ENCODE results near the gene TBC1D10A. TPM values are rescaled to one million over a fixed set of nuclear protein-coding genes. Genes with fewer than 3 reads are reported as not detected.

Gene TBC1D10A
- polyA plus RNA-seq, 2 donors = 30.4 to 35.3 TPM

DNA sequence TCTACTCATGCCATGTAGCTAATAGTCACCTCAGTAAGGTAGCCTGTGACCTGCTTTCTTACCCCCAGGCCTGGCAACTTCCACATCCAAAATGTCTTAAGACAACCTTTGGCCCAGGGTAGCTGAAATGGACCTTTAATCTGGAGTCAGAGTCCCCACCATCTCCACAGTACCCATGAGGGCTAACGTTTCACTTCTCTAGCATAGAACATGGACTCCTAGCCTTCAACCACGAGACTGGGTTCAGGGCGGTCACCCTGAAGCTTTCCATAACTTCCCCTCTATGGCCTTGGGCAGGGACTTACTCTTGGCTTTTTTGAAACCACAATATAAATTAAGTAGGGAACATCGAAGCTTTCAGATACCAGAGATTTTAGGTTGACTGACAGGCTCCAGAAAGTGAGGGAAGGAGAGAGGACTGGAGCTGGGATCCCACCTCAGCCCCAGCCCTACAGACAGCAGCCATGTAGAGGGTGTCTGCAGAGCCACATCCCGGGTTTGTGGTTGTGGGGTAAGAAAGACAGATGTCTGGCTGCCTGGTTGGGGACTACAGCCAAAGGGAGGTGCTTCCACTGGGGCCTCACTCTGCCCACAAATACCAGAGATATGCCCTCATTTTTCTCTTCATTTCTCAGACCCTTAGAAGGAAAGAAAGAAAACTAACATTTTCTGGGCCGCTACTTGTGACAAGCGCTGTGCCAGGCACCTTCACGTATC is 2.6 kb downstream of the TBC1D10A start:
- Histone ChIP-seq H3K27me3 (ENCODE audit: control insufficient read depth in 1 of 2, insufficient read depth in 2 of 2, low read length in 2 of 2) (no peaks in the 10 kb centered on the region), H3K36me3 (ENCODE audit: control insufficient read depth in 2 of 2, insufficient read depth in 2 of 2, low read length in 1 of 2) (peaks cover 0 to 12% of the 10 kb centered on the region in 2 donors), H3K4me1 (ENCODE audit: control insufficient read depth in 2 of 2, insufficient read depth in 2 of 2, low read length in 1 of 2) (peaks cover 9 to 31% of the 10 kb centered on the region in 2 donors), H3K4me3 (ENCODE audit: low read depth in 1 of 2, low read length in 2 of 2) (peak overlapping the region in 1 of 2 donors; percentile 56), H3K27ac (ENCODE audit: low read depth in 2 of 2, low read length in 1 of 2) (peak overlapping the region in 1 of 2 donors; percentile 68), H3K9me3 (ENCODE audit: control insufficient read depth in 2 of 2, insufficient read depth in 1 of 2, low read depth in 1 of 2, low read length in 1 of 2) (no peaks in the 10 kb centered on the region)
- 40 to 48% methylated on average over 8 of the region's 8 CpGs for WGBS, 2 donors

DNA sequence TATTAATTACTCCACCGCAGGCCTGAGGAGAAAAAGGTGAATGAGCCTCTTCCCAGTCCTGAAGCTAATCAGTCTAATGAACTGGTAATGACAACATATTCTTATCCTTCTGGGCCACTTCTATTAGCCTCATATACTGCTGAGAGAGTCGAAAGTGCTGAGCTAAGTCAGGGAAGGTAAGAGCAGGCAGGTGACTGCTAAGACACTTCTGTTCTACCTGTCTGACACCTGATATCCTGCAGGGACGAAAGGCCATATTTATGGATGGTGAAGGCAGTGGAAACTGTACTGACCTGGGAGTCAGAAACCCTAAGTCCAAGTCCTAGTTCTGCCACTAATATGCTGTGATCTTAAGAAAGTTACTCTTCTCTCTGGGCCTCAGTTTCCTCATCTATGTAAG is 3.5 kb downstream of the TBC1D10A start:
- H3K4me3 ChIP-seq (ENCODE audit: low read depth in 1 of 2, low read length in 2 of 2) = no peak overlapping the region
- WGBS, 2 donors = 91 to 97% methylated on average over 3 of the region's 3 CpGs
- no peaks in the 10 kb centered on the region for H3K9me3 ChIP-seq (ENCODE audit: control insufficient read depth in 2 of 2, insufficient read depth in 1 of 2, low read depth in 1 of 2, low read length in 1 of 2)
- H3K36me3 ChIP-seq (ENCODE audit: control insufficient read depth in 2 of 2, insufficient read depth in 2 of 2, low read length in 1 of 2) = peaks cover 0 to 13% of the 10 kb centered on the region in 2 donors
- H3K27ac ChIP-seq (ENCODE audit: low read depth in 2 of 2, low read length in 1 of 2) = peak overlapping the region in 1 of 2 donors; percentile 36
- no peaks in the 10 kb centered on the region for H3K27me3 ChIP-seq (ENCODE audit: control insufficient read depth in 1 of 2, insufficient read depth in 2 of 2, low read length in 2 of 2)
- H3K4me1 ChIP-seq (ENCODE audit: control insufficient read depth in 2 of 2, insufficient read depth in 2 of 2, low read length in 1 of 2) = peaks cover 9 to 38% of the 10 kb centered on the region in 2 donors

DNA sequence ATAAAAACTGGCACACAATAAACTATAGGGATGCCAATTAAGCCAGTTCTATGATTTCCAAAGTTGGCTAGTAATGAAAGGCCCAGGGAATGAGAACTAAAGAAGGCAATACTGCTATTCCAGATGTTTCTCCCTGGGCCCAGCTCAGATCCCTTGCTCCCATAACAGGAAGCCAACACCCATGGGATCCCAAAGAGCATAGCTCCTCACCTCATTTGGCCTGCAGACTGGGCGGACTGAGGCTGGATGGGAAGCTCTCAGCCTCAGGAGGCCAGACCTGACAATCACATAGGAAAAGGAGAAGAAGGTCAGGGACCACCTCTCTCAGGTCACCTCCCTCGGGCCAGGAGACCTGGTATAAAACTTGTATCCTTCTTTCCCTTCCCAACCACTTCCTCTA is 5.3 kb downstream of the TBC1D10A start:
- 78 to 92% methylated on average over 2 of the region's 2 CpGs for whole genome bisulfite sequencing, 2 donors
- Histone ChIP-seq H3K4me1 (ENCODE audit: control insufficient read depth in 2 of 2, insufficient read depth in 2 of 2, low read length in 1 of 2) (peaks cover 9 to 45% of the 10 kb centered on the region in 2 donors), H3K27me3 (ENCODE audit: control insufficient read depth in 1 of 2, insufficient read depth in 2 of 2, low read length in 2 of 2) (no peaks in the 10 kb centered on the region), H3K27ac (ENCODE audit: low read depth in 2 of 2, low read length in 1 of 2) (peak overlapping the region; percentile 45 to 71), H3K36me3 (ENCODE audit: control insufficient read depth in 2 of 2, insufficient read depth in 2 of 2, low read length in 1 of 2) (peaks cover 0 to 16% of the 10 kb centered on the region in 2 donors), H3K4me3 (ENCODE audit: low read depth in 1 of 2, low read length in 2 of 2) (no peak overlapping the region), H3K9me3 (ENCODE audit: control insufficient read depth in 2 of 2, insufficient read depth in 1 of 2, low read depth in 1 of 2, low read length in 1 of 2) (no peaks in the 10 kb centered on the region)

DNA sequence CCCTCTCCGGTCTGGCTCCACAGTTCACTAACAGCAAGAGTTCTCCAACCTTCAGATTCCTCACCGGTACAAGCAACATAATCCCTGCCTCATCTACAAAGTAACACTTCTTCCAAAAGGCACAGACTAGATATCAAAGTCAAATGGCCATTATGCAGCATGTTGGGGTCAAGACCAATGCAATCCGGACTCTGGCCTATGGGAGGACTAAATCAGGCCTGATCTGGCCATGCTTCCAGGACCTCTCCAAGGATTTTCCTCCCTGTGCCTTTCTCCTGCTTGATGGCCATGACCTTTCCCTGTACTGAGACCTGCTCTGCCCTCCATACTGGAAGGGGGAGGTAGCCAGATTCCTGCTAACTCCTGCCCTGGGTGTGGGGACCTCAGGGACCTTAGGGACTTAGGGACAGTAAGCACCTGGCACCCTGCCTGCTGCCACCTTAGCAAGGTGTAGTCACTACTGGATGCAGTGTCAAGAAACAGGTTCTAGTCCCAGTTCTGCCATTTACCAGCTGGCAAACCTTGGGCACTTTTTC is 6.7 kb downstream of the TBC1D10A start:
- WGBS, 2 donors = 93 to 98% methylated on average over 3 of the region's 3 CpGs
- no peaks in the 10 kb centered on the region for H3K9me3 ChIP-seq (ENCODE audit: control insufficient read depth in 2 of 2, insufficient read depth in 1 of 2, low read depth in 1 of 2, low read length in 1 of 2)
- peaks cover 6 to 44% of the 10 kb centered on the region in 2 donors for H3K4me1 ChIP-seq (ENCODE audit: control insufficient read depth in 2 of 2, insufficient read depth in 2 of 2, low read length in 1 of 2)
- H3K4me3 ChIP-seq (ENCODE audit: low read depth in 1 of 2, low read length in 2 of 2) = no peak overlapping the region
- no peaks in the 10 kb centered on the region for H3K27me3 ChIP-seq (ENCODE audit: control insufficient read depth in 1 of 2, insufficient read depth in 2 of 2, low read length in 2 of 2)
- peak overlapping the region in 1 of 2 donors; percentile 62 for H3K27ac ChIP-seq (ENCODE audit: low read depth in 2 of 2, low read length in 1 of 2)
- H3K36me3 ChIP-seq (ENCODE audit: control insufficient read depth in 2 of 2, insufficient read depth in 2 of 2, low read length in 1 of 2) = peaks cover 0 to 22% of the 10 kb centered on the region in 2 donors

DNA sequence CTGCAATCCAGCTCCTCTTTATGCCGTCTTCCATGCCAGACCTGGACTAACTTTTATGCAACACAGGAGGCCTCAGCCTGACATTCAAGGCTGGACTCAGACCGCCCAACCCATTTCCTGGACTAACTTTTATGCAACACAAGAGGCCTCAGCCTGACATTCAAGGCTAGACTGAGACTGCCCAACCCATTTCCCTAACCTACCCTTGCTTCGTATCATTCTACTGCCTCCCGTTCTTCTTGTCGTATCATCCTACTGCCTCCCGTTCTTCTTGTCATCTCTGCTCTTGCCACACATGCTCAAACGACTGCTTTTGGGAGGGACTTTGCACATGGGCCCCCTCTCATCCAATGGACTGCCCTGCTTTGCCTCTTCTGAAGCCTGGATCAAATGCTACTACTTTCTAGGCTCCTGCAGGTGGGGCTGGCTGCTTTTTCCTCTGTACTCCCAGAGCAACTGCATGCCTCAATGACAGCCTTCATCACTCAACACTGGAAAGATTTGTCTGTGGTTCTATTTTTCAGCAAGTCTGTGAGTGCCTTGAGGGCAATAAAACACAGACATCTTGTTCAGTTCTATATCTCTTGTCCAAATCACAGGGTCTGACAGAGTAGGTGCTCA is 7.8 kb downstream of the TBC1D10A start:
- WGBS, 2 donors = 74 to 75% methylated on average over 7 of the region's 7 CpGs
- peaks cover 12 to 46% of the 10 kb centered on the region in 2 donors for H3K4me1 ChIP-seq (ENCODE audit: control insufficient read depth in 2 of 2, insufficient read depth in 2 of 2, low read length in 1 of 2)
- peaks cover 0 to 20% of the 10 kb centered on the region in 2 donors for H3K36me3 ChIP-seq (ENCODE audit: control insufficient read depth in 2 of 2, insufficient read depth in 2 of 2, low read length in 1 of 2)
- no peak overlapping the region for H3K4me3 ChIP-seq (ENCODE audit: low read depth in 1 of 2, low read length in 2 of 2)
- H3K9me3 ChIP-seq (ENCODE audit: control insufficient read depth in 2 of 2, insufficient read depth in 1 of 2, low read depth in 1 of 2, low read length in 1 of 2) = no peaks in the 10 kb centered on the region
- peak overlapping the region in 1 of 2 donors; percentile 79 for H3K27ac ChIP-seq (ENCODE audit: low read depth in 2 of 2, low read length in 1 of 2)
- no peaks in the 10 kb centered on the region for H3K27me3 ChIP-seq (ENCODE audit: control insufficient read depth in 1 of 2, insufficient read depth in 2 of 2, low read length in 2 of 2)

DNA sequence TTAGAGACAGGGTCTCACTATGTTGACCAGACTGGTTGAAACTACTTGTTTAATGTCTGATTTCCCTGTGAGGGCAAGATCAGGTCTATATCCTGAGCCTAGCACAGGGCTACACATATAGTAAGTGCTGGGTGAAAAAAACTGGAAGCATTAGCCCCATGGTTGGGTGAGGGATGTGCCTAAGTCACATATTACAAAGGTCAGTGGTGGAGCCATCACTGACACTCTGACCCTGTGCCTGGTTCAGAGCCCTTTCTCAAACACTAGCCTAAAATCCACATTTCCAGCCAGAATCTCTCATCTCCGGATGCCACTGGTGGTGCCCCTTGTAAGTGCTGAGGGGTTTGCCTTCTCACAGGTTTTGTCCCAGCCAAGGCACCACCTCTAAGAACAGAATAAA is 9.0 kb downstream of the TBC1D10A start:
- Histone ChIP-seq H3K27ac (ENCODE audit: low read depth in 2 of 2, low read length in 1 of 2) (peak overlapping the region in 1 of 2 donors; percentile 79), H3K27me3 (ENCODE audit: control insufficient read depth in 1 of 2, insufficient read depth in 2 of 2, low read length in 2 of 2) (no peaks in the 10 kb centered on the region), H3K36me3 (ENCODE audit: control insufficient read depth in 2 of 2, insufficient read depth in 2 of 2, low read length in 1 of 2) (peaks cover 0 to 20% of the 10 kb centered on the region in 2 donors), H3K4me3 (ENCODE audit: low read depth in 1 of 2, low read length in 2 of 2) (no peak overlapping the region), H3K4me1 (ENCODE audit: control insufficient read depth in 2 of 2, insufficient read depth in 2 of 2, low read length in 1 of 2) (peaks cover 12 to 49% of the 10 kb centered on the region in 2 donors), H3K9me3 (ENCODE audit: control insufficient read depth in 2 of 2, insufficient read depth in 1 of 2, low read depth in 1 of 2, low read length in 1 of 2) (no peaks in the 10 kb centered on the region)
- 100% methylated on average over 1 of the region's 1 CpG for WGBS, 2 donors

DNA sequence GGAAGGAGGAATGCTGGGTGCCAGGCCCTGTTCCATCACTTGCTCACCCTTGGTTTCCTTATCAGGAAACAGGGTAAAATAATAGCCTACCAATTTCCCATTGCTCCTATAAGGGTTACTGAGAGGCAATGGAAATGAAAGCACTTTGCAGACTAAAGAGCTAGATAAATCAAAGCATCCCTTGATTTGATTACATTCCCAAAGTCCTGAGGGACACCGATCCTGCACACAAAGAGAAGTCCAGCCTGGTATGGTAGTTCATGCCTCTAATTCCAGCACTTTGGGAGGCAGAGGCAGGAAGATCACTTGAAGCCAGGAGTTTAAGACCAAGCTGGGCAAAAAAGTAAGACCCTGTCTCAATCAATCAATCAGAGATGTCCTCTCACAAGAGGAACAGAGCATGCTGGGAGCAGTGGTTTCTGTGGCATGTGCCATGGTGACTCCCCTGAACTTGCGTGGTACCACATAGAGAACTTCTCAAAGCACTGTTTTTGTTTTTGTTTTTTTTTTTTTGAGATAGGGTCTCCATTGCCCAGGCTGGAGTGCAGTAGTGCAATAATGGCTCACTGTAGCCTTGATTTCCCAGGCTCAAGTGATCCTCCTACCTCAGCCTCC is 10.7 kb downstream of the TBC1D10A start:
- H3K4me1 ChIP-seq (ENCODE audit: control insufficient read depth in 2 of 2, insufficient read depth in 2 of 2, low read length in 1 of 2) = peaks cover 14 to 58% of the 10 kb centered on the region in 2 donors

DNA sequence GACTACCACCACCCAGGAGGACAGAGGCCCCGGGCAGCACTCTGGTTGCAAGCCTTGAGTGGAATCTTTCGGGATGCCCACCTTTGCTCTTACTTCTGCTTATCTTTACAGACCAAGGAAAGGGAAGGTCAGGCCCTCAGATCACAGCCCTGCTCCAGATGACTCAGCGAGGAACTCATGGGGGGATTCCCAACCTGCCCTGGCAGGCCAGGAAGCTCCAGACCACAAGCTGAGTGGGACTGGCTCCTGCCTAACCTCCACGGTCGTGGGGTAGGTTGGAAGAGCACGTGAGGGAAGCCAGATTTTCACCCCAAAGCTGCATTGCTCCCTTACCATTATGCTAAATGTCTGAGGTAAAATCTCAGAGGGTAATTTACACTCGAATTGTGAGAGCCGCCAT is 11.8 kb downstream of the TBC1D10A start:
- Histone ChIP-seq H3K27ac (ENCODE audit: low read depth in 2 of 2, low read length in 1 of 2) (peak overlapping the region in 1 of 2 donors; percentile 15), H3K9me3 (ENCODE audit: control insufficient read depth in 2 of 2, insufficient read depth in 1 of 2, low read depth in 1 of 2, low read length in 1 of 2) (no peaks in the 10 kb centered on the region), H3K4me1 (ENCODE audit: control insufficient read depth in 2 of 2, insufficient read depth in 2 of 2, low read length in 1 of 2) (peaks cover 8 to 57% of the 10 kb centered on the region in 2 donors), H3K4me3 (ENCODE audit: low read depth in 1 of 2, low read length in 2 of 2) (no peak overlapping the region), H3K36me3 (ENCODE audit: control insufficient read depth in 2 of 2, insufficient read depth in 2 of 2, low read length in 1 of 2) (peaks cover 0 to 12% of the 10 kb centered on the region in 2 donors), H3K27me3 (ENCODE audit: control insufficient read depth in 1 of 2, insufficient read depth in 2 of 2, low read length in 2 of 2) (no peaks in the 10 kb centered on the region)
- WGBS, 2 donors = 55 to 68% methylated on average over 8 of the region's 8 CpGs

More for the DNA sequence above, 10.7 kb downstream of the TBC1D10A start:
- Histone ChIP-seq H3K9me3 (ENCODE audit: control insufficient read depth in 2 of 2, insufficient read depth in 1 of 2, low read depth in 1 of 2, low read length in 1 of 2) (no peaks in the 10 kb centered on the region), H3K4me3 (ENCODE audit: low read depth in 1 of 2, low read length in 2 of 2) (no peak overlapping the region), H3K27ac (ENCODE audit: low read depth in 2 of 2, low read length in 1 of 2) (peak overlapping the region; percentile 26 to 43), H3K36me3 (ENCODE audit: control insufficient read depth in 2 of 2, insufficient read depth in 2 of 2, low read length in 1 of 2) (peaks cover 0 to 20% of the 10 kb centered on the region in 2 donors), H3K27me3 (ENCODE audit: control insufficient read depth in 1 of 2, insufficient read depth in 2 of 2, low read length in 2 of 2) (no peaks in the 10 kb centered on the region)
- WGBS, 2 donors = 77% methylated on average over 2 of the region's 2 CpGs

DNA sequence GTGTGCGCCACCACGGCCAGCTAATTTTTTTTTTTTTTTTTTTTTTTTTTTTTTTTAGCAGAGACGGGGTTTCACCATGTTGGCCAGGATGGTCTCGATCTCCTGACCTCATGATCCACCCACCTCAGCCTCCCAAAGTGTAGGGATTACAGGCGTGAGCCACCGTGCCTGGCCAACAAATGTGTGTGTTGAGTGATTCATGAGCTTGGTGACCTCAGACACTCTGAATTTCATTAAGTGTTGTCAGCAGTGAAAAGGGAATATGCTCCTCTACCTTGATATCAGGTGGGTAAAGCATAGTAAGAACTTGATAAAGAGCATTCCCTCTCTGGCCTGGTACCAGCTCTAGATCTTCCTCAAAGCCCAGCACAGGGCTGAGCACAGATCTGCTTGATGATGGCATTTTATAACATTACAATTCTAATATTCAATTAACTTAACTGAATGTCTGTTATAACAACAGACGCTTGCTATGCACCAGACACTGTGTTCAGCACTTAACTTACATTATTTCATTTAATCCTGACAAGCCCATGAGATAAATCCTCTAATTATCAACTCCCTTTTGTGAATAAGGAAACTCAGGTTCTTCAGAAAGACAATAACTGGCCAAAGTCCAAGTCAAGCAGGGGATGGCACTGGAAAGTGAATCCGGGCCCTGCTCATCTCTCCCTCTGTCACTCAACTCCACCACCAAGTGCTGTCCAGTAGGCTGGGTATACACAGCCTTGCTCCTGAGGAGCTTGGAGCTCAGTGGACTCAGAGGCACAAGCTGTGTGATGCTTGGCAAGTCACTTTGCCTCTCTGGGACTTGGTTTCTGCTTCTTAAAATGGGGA is 13.0 kb downstream of the TBC1D10A start:
- Histone ChIP-seq H3K4me1 (ENCODE audit: control insufficient read depth in 2 of 2, insufficient read depth in 2 of 2, low read length in 1 of 2) (peaks cover 18 to 61% of the 10 kb centered on the region in 2 donors), H3K27ac (ENCODE audit: low read depth in 2 of 2, low read length in 1 of 2) (peak overlapping the region; percentile 71 to 83), H3K4me3 (ENCODE audit: low read depth in 1 of 2, low read length in 2 of 2) (no peak overlapping the region), H3K9me3 (ENCODE audit: control insufficient read depth in 2 of 2, insufficient read depth in 1 of 2, low read depth in 1 of 2, low read length in 1 of 2) (no peaks in the 10 kb centered on the region), H3K27me3 (ENCODE audit: control insufficient read depth in 1 of 2, insufficient read depth in 2 of 2, low read length in 2 of 2) (no peaks in the 10 kb centered on the region), H3K36me3 (ENCODE audit: control insufficient read depth in 2 of 2, insufficient read depth in 2 of 2, low read length in 1 of 2) (peaks cover 0 to 9% of the 10 kb centered on the region in 2 donors)
- WGBS, 2 donors = 64 to 65% methylated on average over 6 of the region's 8 CpGs
